Renal pelvis (tissue), 3 donors: ENCODE data around the gene VWA5A. TPM values are rescaled to one million over a fixed set of nuclear protein-coding genes. Genes with fewer than 3 reads are reported as not detected.

ENCODE experiments used
- polyA plus RNA-seq, 3 donors: library from polyadenylated mRNA; unstranded; fragments of 120-200 nt; gene quantifications; one replicate each; pipeline ENCODE4 v1.2.1, GENCODE V29; 2013; ENCODE audit not compliant: insufficient read length in 3 of 3

Gene VWA5A
- polyA plus RNA-seq, 3 donors: 11.9 to 15.6 (median 12.6) TPM

Other genes starting within 250 kb of the VWA5A start
- not detected for gene TMEM225, start 229.8 kb upstream of the VWA5A start, polyA plus RNA-seq
- not detected for gene OR8D4, start 213.3 kb upstream of the VWA5A start, polyA plus RNA-seq
- not detected for gene OR4D5, start 175.8 kb upstream of the VWA5A start, polyA plus RNA-seq
- gene OR6T1, start 171.6 kb upstream of the VWA5A start, polyA plus RNA-seq: not detected
- gene OR10S1, start 137.7 kb upstream of the VWA5A start, polyA plus RNA-seq: not detected
- not detected for gene OR10G6, start 120.3 kb upstream of the VWA5A start, polyA plus RNA-seq
- gene OR10G4, start 102.5 kb upstream of the VWA5A start, polyA plus RNA-seq: under 1 TPM in 1 of 3 donors, not detected in 2; 0.06 TPM
- not detected for gene OR10G9, start 92.4 kb upstream of the VWA5A start, polyA plus RNA-seq
- gene OR10G8, start 88.7 kb upstream of the VWA5A start, polyA plus RNA-seq: not detected
- not detected for gene OR10G7, start 74.1 kb upstream of the VWA5A start, polyA plus RNA-seq
- not detected for gene OR10D3, start 67.9 kb downstream of the VWA5A start, polyA plus RNA-seq
- not detected for gene OR8G1, start 125.6 kb downstream of the VWA5A start, polyA plus RNA-seq
- not detected for gene OR8G5, start 140.9 kb downstream of the VWA5A start, polyA plus RNA-seq
- not detected for gene OR8D1, start 198.5 kb downstream of the VWA5A start, polyA plus RNA-seq
- gene OR8D2, start 204.7 kb downstream of the VWA5A start, polyA plus RNA-seq: not detected